ENCODE measurements around the gene USH2A.

Gene USH2A

DNA sequence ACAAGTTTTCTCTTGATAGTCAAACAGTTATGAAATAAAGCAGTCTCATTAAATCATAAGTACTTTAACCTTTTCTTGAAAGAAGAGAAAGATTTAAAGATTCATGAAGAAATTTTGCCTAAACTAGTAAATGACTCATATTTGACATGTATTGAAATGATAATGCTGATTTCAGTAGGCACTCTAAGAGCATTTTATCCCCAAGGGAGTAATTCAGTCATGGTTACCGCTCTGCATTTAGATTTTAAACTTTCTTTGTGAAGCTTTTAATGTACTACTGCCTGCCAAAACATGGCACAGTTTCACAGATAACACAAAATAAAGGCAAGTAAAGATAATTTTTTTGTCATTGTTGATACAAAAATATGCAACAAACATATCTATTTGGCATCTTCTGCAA lies 6.8 kb downstream of the USH2A start:
- no peaks in the 10 kb centered on the region for H3K36me3 ChIP-seq (replicated peaks in 1 of 2; ENCODE audit: control insufficient read depth in 2 of 2, insufficient read depth in 2 of 2, low read length in 2 of 2)
- no peaks in the 10 kb centered on the region for H3K9me3 ChIP-seq (replicated peaks in 1 of 2; ENCODE audit: control insufficient read depth in 2 of 2, insufficient read depth in 1 of 2, low read depth in 1 of 2, low read length in 2 of 2)
- H2BK12ac ChIP-seq (ENCODE audit: low read length): no peak overlapping the region
- no peak overlapping the region for H2BK120ac ChIP-seq (ENCODE audit: low read depth, low read length)
- H2BK15ac ChIP-seq (ENCODE audit: low read length): no peak overlapping the region
- no peak overlapping the region for H3K27ac ChIP-seq (replicated peaks; ENCODE audit: low read length)
- H4K91ac ChIP-seq (ENCODE audit: low read depth, low read length, poor library complexity): no peak overlapping the region
- no peak overlapping the region for H3K4ac ChIP-seq (ENCODE audit: low read length)
- DNase-seq (ENCODE audit: low spot score): no peak
- H2BK5ac ChIP-seq (ENCODE audit: low read length): no peak overlapping the region
- no peaks in the 10 kb centered on the region for H3K27me3 ChIP-seq (ENCODE audit: control insufficient read depth in 3 of 3, insufficient read depth in 3 of 3, low read depth in 1 of 3, low read length in 3 of 3)
- no peak overlapping the region for H4K8ac ChIP-seq (ENCODE audit: low read depth, low read length)
- H3K4me1 ChIP-seq (ENCODE audit: control insufficient read depth in 2 of 2, insufficient read depth in 1 of 2, low read depth in 1 of 2, low read length in 2 of 2): no peaks in the 10 kb centered on the region
- H2AK5ac ChIP-seq (ENCODE audit: low read depth, low read length): no peak overlapping the region
- no peak overlapping the region for H3K18ac ChIP-seq (ENCODE audit: low read length)
- no peak overlapping the region for H3K9ac ChIP-seq (ENCODE audit: low read depth, low read length, poor library complexity)
- H2AFZ ChIP-seq (ENCODE audit: low read length): no peak overlapping the region
- no peak overlapping the region for H3K4me2 ChIP-seq (ENCODE audit: insufficient read depth, low read length, poor library complexity, severe bottlenecking)
- no CpG with 5 or more reads among the region's 1 CpG for WGBS, 2 donors (ENCODE audit: extremely low coverage in 2 of 2, insufficient read length in 2 of 2, insufficient replicate concordance in 1 of 2)
- H3K79me1 ChIP-seq (ENCODE audit: low read depth, low read length): no peaks in the 10 kb centered on the region
- H3K4me3 ChIP-seq (ENCODE audit: low read length in 2 of 2): no peak overlapping the region
- H3K23ac ChIP-seq (ENCODE audit: low read depth, low read length, poor library complexity): no peak overlapping the region
- no peak overlapping the region for H3K14ac ChIP-seq (ENCODE audit: low read length)

DNA sequence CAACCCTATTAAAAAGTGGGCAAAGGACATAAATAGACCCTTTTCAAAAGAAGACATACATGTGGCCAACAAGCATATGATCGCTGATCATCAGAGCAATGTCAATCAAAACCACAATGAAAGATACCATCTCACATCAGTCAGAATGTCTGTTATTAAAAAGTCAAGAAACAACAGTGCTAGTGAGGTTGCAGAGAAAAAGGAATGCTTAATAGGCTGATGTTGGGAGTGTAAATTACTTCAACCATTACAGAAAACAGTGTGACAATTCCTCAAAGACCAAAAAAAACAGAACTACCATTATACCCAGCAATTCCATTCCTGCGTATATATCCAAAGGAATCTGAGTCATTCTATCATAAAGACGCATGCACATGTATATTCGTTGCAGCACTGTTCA lies 13.2 kb downstream of the USH2A start:
- H3K4me2 ChIP-seq (ENCODE audit: insufficient read depth, low read length, poor library complexity, severe bottlenecking): no peak overlapping the region
- H3K27me3 ChIP-seq (ENCODE audit: control insufficient read depth in 3 of 3, insufficient read depth in 3 of 3, low read depth in 1 of 3, low read length in 3 of 3): no peaks in the 10 kb centered on the region
- H3K9ac ChIP-seq (ENCODE audit: low read depth, low read length, poor library complexity): no peak overlapping the region
- no peak overlapping the region for H2BK120ac ChIP-seq (ENCODE audit: low read depth, low read length)
- H2AK5ac ChIP-seq (ENCODE audit: low read depth, low read length): no peak overlapping the region
- no CpG with 5 or more reads among the region's 4 CpGs for WGBS, 2 donors (ENCODE audit: extremely low coverage in 2 of 2, insufficient read length in 2 of 2, insufficient replicate concordance in 1 of 2)
- H3K18ac ChIP-seq (ENCODE audit: low read length): no peak overlapping the region
- no peak overlapping the region for H3K23ac ChIP-seq (ENCODE audit: low read depth, low read length, poor library complexity)
- no peaks in the 10 kb centered on the region for H3K9me3 ChIP-seq (replicated peaks in 1 of 2; ENCODE audit: control insufficient read depth in 2 of 2, insufficient read depth in 1 of 2, low read depth in 1 of 2, low read length in 2 of 2)
- no peak overlapping the region for H2BK5ac ChIP-seq (ENCODE audit: low read length)
- no peaks in the 10 kb centered on the region for H3K79me1 ChIP-seq (ENCODE audit: low read depth, low read length)
- no peaks in the 10 kb centered on the region for H3K36me3 ChIP-seq (replicated peaks in 1 of 2; ENCODE audit: control insufficient read depth in 2 of 2, insufficient read depth in 2 of 2, low read length in 2 of 2)
- H4K8ac ChIP-seq (ENCODE audit: low read depth, low read length): no peak overlapping the region
- H3K14ac ChIP-seq (ENCODE audit: low read length): no peak overlapping the region
- no peak overlapping the region for H2AFZ ChIP-seq (ENCODE audit: low read length)
- no peak overlapping the region for H4K91ac ChIP-seq (ENCODE audit: low read depth, low read length, poor library complexity)
- H3K4me1 ChIP-seq (ENCODE audit: control insufficient read depth in 2 of 2, insufficient read depth in 1 of 2, low read depth in 1 of 2, low read length in 2 of 2): no peaks in the 10 kb centered on the region
- H3K27ac ChIP-seq (replicated peaks; ENCODE audit: low read length): no peak overlapping the region
- no peak for DNase-seq (ENCODE audit: low spot score)
- H2BK15ac ChIP-seq (ENCODE audit: low read length): no peak overlapping the region
- no peak overlapping the region for H2BK12ac ChIP-seq (ENCODE audit: low read length)
- H3K4ac ChIP-seq (ENCODE audit: low read length): no peak overlapping the region
- no peak overlapping the region for H3K4me3 ChIP-seq (ENCODE audit: low read length in 2 of 2)

GRCh38 chr1:216390956-216391355 lies 32.3 kb downstream of the USH2A start:
- no peak overlapping the region for H3K18ac ChIP-seq (ENCODE audit: low read length)
- no CpG with 5 or more reads among the region's 3 CpGs for WGBS, 2 donors (ENCODE audit: extremely low coverage in 2 of 2, insufficient read length in 2 of 2, insufficient replicate concordance in 1 of 2)
- H3K36me3 ChIP-seq (replicated peaks in 1 of 2; ENCODE audit: control insufficient read depth in 2 of 2, insufficient read depth in 2 of 2, low read length in 2 of 2): no peaks in the 10 kb centered on the region
- peaks cover 4 to 27% of the 10 kb centered on the region in 2 donors for H3K4me1 ChIP-seq (ENCODE audit: control insufficient read depth in 2 of 2, insufficient read depth in 1 of 2, low read depth in 1 of 2, low read length in 2 of 2)
- H2BK5ac ChIP-seq (ENCODE audit: low read length): no peak overlapping the region
- H2AK5ac ChIP-seq (ENCODE audit: low read depth, low read length): no peak overlapping the region
- H3K4me3 ChIP-seq (ENCODE audit: low read length in 2 of 2): no peak overlapping the region
- H3K4ac ChIP-seq (ENCODE audit: low read length): no peak overlapping the region
- no peak overlapping the region for H3K14ac ChIP-seq (ENCODE audit: low read length)
- H2BK15ac ChIP-seq (ENCODE audit: low read length): no peak overlapping the region
- no peak for DNase-seq (ENCODE audit: low spot score)
- H3K9ac ChIP-seq (ENCODE audit: low read depth, low read length, poor library complexity): no peak overlapping the region
- no peak overlapping the region for H4K8ac ChIP-seq (ENCODE audit: low read depth, low read length)
- no peak overlapping the region for H2BK120ac ChIP-seq (ENCODE audit: low read depth, low read length)
- H3K79me1 ChIP-seq (ENCODE audit: low read depth, low read length): no peaks in the 10 kb centered on the region
- peaks cover 0 to 2% of the 10 kb centered on the region in 2 donors for H3K9me3 ChIP-seq (replicated peaks in 1 of 2; ENCODE audit: control insufficient read depth in 2 of 2, insufficient read depth in 1 of 2, low read depth in 1 of 2, low read length in 2 of 2)
- no peak overlapping the region for H4K91ac ChIP-seq (ENCODE audit: low read depth, low read length, poor library complexity)
- H2AFZ ChIP-seq (ENCODE audit: low read length): no peak overlapping the region
- no peak overlapping the region for H3K27ac ChIP-seq (replicated peaks; ENCODE audit: low read length)
- no peak overlapping the region for H2BK12ac ChIP-seq (ENCODE audit: low read length)
- H3K4me2 ChIP-seq (ENCODE audit: insufficient read depth, low read length, poor library complexity, severe bottlenecking): no peak overlapping the region
- H3K27me3 ChIP-seq (ENCODE audit: control insufficient read depth in 3 of 3, insufficient read depth in 3 of 3, low read depth in 1 of 3, low read length in 3 of 3): no peaks in the 10 kb centered on the region
- H3K23ac ChIP-seq (ENCODE audit: low read depth, low read length, poor library complexity): no peak overlapping the region

DNA sequence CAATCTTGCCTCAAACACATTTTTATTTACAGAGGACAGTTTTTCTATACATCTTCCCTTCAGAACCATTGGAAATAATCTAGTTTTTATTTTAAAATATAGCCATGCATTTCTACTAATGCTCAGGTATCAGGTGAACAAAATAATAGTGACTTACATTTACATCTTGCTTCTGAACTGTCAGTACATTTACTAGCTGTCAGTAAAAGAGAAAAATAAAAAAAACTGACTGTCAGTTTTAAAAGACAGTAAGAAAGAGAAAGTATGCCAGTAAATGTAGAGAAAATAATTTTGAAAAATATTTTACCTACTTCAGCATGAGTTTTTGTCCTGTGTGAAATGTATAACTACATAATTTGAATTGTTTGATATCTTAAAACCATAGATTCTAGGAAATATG lies 33.5 kb downstream of the USH2A start:
- Histone ChIP-seq H2BK15ac (ENCODE audit: low read length) (no peak overlapping the region), H3K79me1 (ENCODE audit: low read depth, low read length) (no peaks in the 10 kb centered on the region), H3K36me3 (replicated peaks in 1 of 2; ENCODE audit: control insufficient read depth in 2 of 2, insufficient read depth in 2 of 2, low read length in 2 of 2) (no peaks in the 10 kb centered on the region), H2AK5ac (ENCODE audit: low read depth, low read length) (no peak overlapping the region), H4K91ac (ENCODE audit: low read depth, low read length, poor library complexity) (no peak overlapping the region), H2BK12ac (ENCODE audit: low read length) (no peak overlapping the region), H2BK120ac (ENCODE audit: low read depth, low read length) (no peak overlapping the region), H3K14ac (ENCODE audit: low read length) (no peak overlapping the region), H3K4ac (ENCODE audit: low read length) (no peak overlapping the region), H4K8ac (ENCODE audit: low read depth, low read length) (no peak overlapping the region), H2AFZ (ENCODE audit: low read length) (peak overlapping the region; percentile 66), H3K4me1 (ENCODE audit: control insufficient read depth in 2 of 2, insufficient read depth in 1 of 2, low read depth in 1 of 2, low read length in 2 of 2) (peaks cover 4 to 27% of the 10 kb centered on the region in 2 donors), H3K4me3 (ENCODE audit: low read length in 2 of 2) (no peak overlapping the region), H3K4me2 (ENCODE audit: insufficient read depth, low read length, poor library complexity, severe bottlenecking) (no peak overlapping the region), H3K18ac (ENCODE audit: low read length) (no peak overlapping the region), H3K9me3 (replicated peaks in 1 of 2; ENCODE audit: control insufficient read depth in 2 of 2, insufficient read depth in 1 of 2, low read depth in 1 of 2, low read length in 2 of 2) (no peaks in the 10 kb centered on the region), H2BK5ac (ENCODE audit: low read length) (no peak overlapping the region), H3K23ac (ENCODE audit: low read depth, low read length, poor library complexity) (no peak overlapping the region), H3K9ac (ENCODE audit: low read depth, low read length, poor library complexity) (no peak overlapping the region), H3K27ac (replicated peaks; ENCODE audit: low read length) (no peak overlapping the region), H3K27me3 (ENCODE audit: control insufficient read depth in 3 of 3, insufficient read depth in 3 of 3, low read depth in 1 of 3, low read length in 3 of 3) (no peaks in the 10 kb centered on the region)
- no peak for DNase-seq (ENCODE audit: low spot score)

Data from neuronal stem cell (in vitro differentiated cells).